ENCODE data around the gene MYO1D.
A peak's percentile ranks its signal among the peaks of the same experiment; 100 is the strongest.
"Not testable (repeated sequence)": the region's sequence is repeated elsewhere in the genome, so short reads cannot be mapped to it uniquely, and the experiment has no call there.

MYO1D gene

DNA sequence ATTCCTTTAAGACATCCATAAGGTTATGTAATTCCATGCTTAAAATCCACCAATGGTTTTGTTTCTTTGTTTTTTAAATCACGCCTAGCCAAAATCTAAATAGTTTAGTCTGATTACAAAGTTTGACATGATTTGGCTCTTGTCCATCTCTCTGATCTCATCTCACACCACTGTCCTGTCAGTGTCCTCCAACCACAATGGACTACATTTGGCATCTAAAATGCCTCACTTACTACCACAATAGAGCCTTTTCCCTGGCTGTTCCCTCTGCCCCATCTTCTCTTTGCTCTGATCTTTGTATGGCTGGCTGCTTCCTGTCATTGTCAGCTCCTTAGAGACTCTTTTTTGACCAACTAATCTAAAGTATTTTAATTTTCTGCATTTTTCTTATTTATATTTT is 157.2 kb downstream of the MYO1D start:
- TF ChIP-seq, protein P1, sequence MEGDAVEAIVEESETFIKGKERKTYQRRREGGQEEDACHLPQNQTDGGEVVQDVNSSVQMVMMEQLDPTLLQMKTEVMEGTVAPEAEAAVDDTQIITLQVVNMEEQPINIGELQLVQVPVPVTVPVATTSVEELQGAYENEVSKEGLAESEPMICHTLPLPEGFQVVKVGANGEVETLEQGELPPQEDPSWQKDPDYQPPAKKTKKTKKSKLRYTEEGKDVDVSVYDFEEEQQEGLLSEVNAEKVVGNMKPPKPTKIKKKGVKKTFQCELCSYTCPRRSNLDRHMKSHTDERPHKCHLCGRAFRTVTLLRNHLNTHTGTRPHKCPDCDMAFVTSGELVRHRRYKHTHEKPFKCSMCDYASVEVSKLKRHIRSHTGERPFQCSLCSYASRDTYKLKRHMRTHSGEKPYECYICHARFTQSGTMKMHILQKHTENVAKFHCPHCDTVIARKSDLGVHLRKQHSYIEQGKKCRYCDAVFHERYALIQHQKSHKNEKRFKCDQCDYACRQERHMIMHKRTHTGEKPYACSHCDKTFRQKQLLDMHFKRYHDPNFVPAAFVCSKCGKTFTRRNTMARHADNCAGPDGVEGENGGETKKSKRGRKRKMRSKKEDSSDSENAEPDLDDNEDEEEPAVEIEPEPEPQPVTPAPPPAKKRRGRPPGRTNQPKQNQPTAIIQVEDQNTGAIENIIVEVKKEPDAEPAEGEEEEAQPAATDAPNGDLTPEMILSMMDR (IDR thresholded peaks at IDR 0.05; ENCODE audit: control insufficient read depth, extremely low read depth, insufficient read depth): no peak
- no peak overlapping the region for H3K4me3 ChIP-seq (ENCODE audit: low read depth, low read length)
- no peak for DNase-seq (ENCODE audit: low read depth)

DNA sequence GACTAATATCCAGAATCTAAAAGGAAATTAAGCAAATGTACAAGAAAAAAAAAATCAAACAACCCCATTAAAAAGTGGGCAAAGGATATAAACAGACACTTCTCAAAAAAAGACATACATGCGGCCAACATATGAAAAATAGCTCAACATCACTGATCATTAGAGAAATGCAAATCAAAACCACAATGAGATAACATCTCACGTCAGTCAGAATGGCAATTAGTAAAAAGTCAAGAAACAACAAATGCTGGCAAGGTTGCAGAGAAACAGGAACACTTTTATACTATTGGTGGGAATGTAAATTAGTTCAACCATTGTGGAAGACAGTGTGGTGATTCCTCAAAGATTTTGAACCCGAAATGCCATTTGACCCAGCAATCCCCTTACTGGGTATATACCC is 162.0 kb downstream of the MYO1D start:
- DNase-seq (ENCODE audit: low read depth); H3K4me3 ChIP-seq (ENCODE audit: low read depth, low read length): not testable (repeated sequence)

DNA sequence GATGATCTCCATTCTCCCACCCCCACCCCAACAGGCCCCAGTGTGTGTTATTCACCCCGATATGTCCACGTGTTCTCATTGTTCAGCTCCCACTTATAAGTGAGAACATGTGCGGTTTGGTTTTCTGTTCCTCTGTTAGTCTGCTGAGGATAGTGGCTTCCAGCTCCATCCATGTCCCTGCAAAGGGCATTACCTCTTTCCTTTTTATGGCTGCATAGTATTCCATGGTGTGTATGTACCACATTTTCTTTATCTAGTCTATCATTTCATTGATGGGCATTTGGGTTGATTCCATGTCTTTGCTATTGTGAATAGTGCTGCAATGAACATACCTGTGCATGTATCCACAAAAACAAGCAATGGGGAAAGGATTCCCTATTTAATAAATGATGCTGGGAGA is 162.7 kb downstream of the MYO1D start:
- H3K4me3 ChIP-seq (ENCODE audit: low read depth, low read length); DNase-seq (ENCODE audit: low read depth): not testable (repeated sequence)

DNA sequence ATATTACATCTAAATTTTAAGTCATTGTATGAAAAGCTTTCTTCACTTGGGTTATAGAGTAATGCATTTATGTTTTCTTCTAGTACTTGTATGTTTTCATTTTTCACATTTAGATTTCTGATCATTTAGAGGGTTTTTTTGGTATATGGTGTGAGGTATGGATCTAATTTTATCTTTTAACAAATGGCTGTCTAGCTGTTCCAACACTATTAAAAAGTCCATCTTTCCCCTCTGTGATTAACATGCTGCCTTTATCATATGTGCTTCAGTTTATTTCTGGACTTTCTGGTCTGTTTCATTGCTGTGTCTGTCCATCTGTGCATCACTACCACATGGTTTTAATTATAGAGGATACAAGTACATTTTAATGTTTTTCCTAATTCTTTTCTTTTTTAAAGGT is 163.8 kb downstream of the MYO1D start:
- DNase-seq (ENCODE audit: low read depth): no peak
- TF ChIP-seq, protein P1 (IDR thresholded peaks at IDR 0.05; ENCODE audit: control insufficient read depth, extremely low read depth, insufficient read depth): no peak
- no peak overlapping the region for H3K4me3 ChIP-seq (ENCODE audit: low read depth, low read length)

DNA sequence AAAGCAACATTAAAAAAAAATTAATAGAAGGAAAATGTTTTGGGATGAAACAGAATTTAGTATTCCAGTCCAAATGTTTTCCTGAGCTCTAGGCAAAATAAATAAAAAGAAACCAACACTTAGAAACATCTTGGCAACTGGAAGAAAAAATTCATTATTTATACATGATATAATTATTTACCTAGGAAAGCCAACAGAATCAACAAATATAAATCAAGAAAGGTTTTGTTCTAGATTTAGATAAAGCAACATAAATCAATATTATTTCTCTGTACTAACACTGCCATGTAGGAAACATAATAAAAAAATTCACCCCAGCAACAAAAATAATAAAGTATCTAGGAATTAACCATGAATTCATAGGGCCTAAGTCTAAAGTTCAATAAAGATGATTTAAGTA is 167.4 kb downstream of the MYO1D start:
- DNase-seq (ENCODE audit: low read depth): peak; percentile 52
- TF ChIP-seq, protein P1 (IDR thresholded peaks at IDR 0.05; ENCODE audit: control insufficient read depth, extremely low read depth, insufficient read depth): no peak
- no peak overlapping the region for H3K4me3 ChIP-seq (ENCODE audit: low read depth, low read length)

DNA sequence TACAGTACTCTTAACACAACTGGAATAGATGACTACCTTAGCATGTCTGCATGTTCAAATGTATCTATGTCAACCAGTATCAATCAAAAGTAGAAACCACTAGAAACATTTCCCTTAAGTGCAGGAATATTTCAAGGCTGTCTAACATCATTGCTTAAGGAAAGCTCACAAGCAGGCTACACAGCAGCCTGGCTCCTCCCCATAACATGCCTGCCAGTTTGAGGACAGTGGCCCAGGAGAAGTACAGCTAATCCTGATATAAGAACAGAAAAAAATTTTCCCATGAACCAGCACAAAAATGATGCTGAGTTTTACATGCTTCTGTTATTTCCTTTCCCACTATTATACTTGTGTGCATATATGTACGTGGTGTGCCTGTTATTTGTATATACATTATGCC is 175.1 kb downstream of the MYO1D start:
- DNase-seq (ENCODE audit: low read depth): no peak
- TF ChIP-seq, protein P1 (IDR thresholded peaks at IDR 0.05; ENCODE audit: control insufficient read depth, extremely low read depth, insufficient read depth): no peak
- H3K4me3 ChIP-seq (ENCODE audit: low read depth, low read length): no peak overlapping the region

DNA sequence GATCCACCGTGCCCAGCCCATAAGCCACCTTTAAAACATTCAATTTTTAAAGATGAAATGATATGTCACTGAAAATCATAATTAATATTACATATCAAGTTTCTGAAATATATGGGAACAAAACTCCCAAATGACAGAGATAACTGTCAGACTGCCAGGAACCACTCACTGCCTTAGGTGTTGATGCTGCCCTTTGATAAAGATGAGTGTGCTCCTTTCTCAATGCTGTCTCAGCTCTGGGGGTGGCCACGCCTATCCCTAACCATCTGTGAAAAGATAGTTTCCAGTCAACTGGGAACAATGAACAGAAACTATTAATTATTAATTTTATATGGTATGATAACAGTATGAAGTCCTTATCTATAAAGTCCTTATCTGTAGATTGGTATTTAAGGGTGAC is 177.7 kb downstream of the MYO1D start:
- DNase-seq (ENCODE audit: low read depth): no peak
- TF ChIP-seq, protein P1 (IDR thresholded peaks at IDR 0.05; ENCODE audit: control insufficient read depth, extremely low read depth, insufficient read depth): no peak
- no peak overlapping the region for H3K4me3 ChIP-seq (ENCODE audit: low read depth, low read length)

DNA sequence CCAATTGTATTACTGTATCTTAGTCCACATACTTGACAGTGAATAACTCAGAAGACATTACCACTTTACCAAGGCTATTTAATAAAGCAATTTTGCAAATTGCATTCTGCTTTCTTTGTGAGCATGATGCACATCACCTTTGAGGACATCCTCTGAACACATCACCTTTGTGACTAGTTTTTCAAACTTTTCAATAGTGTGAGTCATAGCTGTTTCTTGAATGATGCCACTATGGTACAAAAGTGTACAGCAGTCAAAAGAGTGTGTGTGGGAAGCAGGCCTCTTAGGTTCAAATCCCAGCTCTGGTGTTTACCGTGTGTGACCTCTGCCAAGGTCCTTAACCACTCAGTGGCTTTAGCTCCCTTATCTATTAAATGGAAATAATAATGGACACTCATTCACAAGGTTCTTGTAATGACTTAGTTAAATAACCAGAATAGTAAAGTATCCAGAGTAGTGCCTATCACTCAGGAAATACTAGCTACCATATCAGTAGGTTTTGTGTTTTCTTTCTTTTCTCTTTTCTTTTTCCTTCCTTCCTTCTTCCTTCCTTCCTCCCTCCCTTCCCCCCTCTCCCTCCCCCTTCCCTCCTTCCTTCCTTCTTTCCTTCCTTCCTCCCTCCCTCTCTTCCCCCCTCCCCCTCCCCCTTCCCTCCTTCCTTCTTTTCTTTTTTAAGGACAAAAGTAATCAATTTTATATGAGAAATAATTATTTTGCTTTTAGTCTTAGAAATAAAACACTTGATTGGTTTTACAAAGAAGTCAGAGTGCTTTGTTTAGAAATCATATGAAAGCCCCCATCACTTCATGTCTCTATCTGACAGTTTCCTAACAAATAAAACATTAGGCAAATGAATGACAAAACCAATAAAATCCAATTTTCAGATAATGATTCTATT is 178.9 kb downstream of the MYO1D start:
- no peak for DNase-seq (ENCODE audit: low read depth)

More for the DNA sequence above, 178.9 kb downstream of the MYO1D start:
- H3K4me3 ChIP-seq (ENCODE audit: low read depth, low read length): no peak overlapping the region
- TF ChIP-seq, protein P1 (IDR thresholded peaks at IDR 0.05; ENCODE audit: control insufficient read depth, extremely low read depth, insufficient read depth): no peak
